ENCODE data around the gene GZMH. TPM values are rescaled to one million over a fixed set of nuclear protein-coding genes. Genes with fewer than 3 reads are reported as not detected.

Gene GZMH
- total and polyA plus RNA-seq, 2 donors (not counting 1 experiment from before 2014, with no cell fraction given): 0.75 TPM; not detected in 1

DNA sequence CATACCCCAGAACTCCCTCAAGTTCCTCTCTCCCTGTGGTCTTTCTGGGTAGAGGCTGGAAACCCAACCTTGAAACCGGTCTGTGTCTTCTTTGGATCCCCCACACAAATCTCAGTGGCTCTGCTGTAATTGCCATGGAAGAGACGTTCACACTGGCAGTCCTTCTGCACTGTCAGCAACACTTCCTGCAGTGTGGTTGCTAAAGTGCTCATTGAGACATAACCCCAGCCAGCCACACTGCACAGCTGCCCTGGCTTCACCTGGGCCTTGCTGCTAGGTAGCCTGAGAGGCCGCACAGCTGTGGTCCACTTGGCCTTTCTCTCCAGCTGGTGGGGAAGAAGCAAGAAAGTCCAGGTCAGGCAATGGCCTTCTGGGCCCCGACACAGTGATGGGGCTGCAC is 2.4 kb downstream of the GZMH start:
- peak; percentile 13 for DNase-seq
- Histone ChIP-seq H3K4me3 (ENCODE audit: control extremely low read depth in 1 of 5, extremely low read depth in 1 of 5, insufficient read depth in 1 of 5, low read depth in 2 of 5, low read length in 4 of 5) (no peak overlapping the region), H3K36me3 (replicated peaks in 1 of 2; ENCODE audit: control extremely low read depth in 1 of 2, control insufficient read depth in 1 of 2, extremely low read depth in 1 of 2, insufficient read depth in 2 of 2, low read length in 1 of 2) (no peaks in the 10 kb centered on the region), H3K27ac (ENCODE audit: low read length in 2 of 2) (no peak overlapping the region), H3K27me3 (replicated peaks in 1 of 4; ENCODE audit: control extremely low read depth in 1 of 4, control insufficient read depth in 3 of 4, insufficient read depth in 4 of 4, low read length in 3 of 4) (no peaks in the 10 kb centered on the region), H4K20me1 (ENCODE audit: control insufficient read depth, insufficient read depth, low read length, poor library complexity, severe bottlenecking) (no peaks in the 10 kb centered on the region), H2AFZ (ENCODE audit: insufficient read depth, low read depth, low read length, poor library complexity, severe bottlenecking) (peak overlapping the region; percentile 50), H3K4me2 (replicated peaks; ENCODE audit: low read depth, low read length, poor library complexity, severe bottlenecking) (peak overlapping the region; percentile 1), H3K79me2 (ENCODE audit: control insufficient read depth, insufficient read depth, low read length) (no peaks in the 10 kb centered on the region), H3K9me3 (ENCODE audit: control extremely low read depth in 1 of 3, control insufficient read depth in 2 of 3, insufficient read depth in 1 of 3, low read length in 2 of 3) (peaks cover 0 to 3% (median 0%) of the 10 kb centered on the region in 3 donors), H3K9ac (ENCODE audit: low read length) (peak overlapping the region; percentile 12), H3K4me1 (ENCODE audit: control insufficient read depth in 2 of 2, insufficient read depth in 2 of 2, low read length in 2 of 2) (peaks cover 25 to 27% of the 10 kb centered on the region in 2 donors)
- H3K4me1 Mint-ChIP-seq: peaks cover 36% of the 10 kb centered on the region
- TF ChIP-seq CTCF (IDR thresholded peaks at IDR 0.05) (no peak), EZH2 (IDR thresholded peaks at IDR 0.05; ENCODE audit: borderline replicate concordance, insufficient read depth, low read depth, low read length, poor library complexity, severe bottlenecking) (no peak)
- ATAC-seq (ENCODE audit: low read depth): no peak
- H3K27me3 Mint-ChIP-seq: peaks cover 6% of the 10 kb centered on the region
- ChIA-PET CTCF (interaction anchor here (1.0 to 7.6 kb wide), 8 partner anchors 11 to 103 kb away, joined by 3 to 74 read pairs (median 8); no protein-coding TSS in a partner anchor), POLR2A (no interaction called here)
- no peak overlapping the region for H3K4me3 Mint-ChIP-seq
- H3K27ac Mint-ChIP-seq: peak overlapping the region; percentile 73
- no peaks in the 10 kb centered on the region for H3K9me3 Mint-ChIP-seq (ENCODE audit: insufficient read depth)
- 43% methylated on average over 3 of the region's 4 CpGs for WGBS (ENCODE audit: insufficient coverage)
- intact Hi-C loops (cut with micrococcal nuclease): no loop called here

DNA sequence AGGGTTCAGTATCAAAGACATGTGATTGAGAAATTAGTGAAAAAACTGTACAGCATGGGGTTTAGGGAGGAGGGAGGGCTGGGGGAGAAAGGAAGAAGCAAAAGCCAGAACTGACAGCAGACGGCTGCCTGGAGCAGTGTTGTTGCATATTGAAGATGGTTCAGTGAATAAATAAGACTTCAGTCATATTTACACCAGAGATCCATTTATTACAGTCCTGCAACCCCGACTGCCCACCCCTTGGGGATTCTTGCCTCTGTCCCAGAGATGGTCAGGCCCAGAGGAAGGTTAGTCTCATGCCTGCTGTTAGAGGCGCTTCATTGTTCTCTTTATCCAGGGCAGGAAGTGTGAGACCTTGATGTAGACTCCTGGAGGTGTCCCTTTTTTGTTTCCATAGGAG is 3.2 kb downstream of the GZMH start:
- no peaks in the 10 kb centered on the region for H3K27me3 ChIP-seq (replicated peaks in 1 of 4; ENCODE audit: control extremely low read depth in 1 of 4, control insufficient read depth in 3 of 4, insufficient read depth in 4 of 4, low read length in 3 of 4)
- ATAC-seq (ENCODE audit: low read depth) (no peak), DNase-seq (no peak)
- Mint-ChIP-seq H3K27me3 (peaks cover 10% of the 10 kb centered on the region), H3K9me3 (ENCODE audit: insufficient read depth) (no peaks in the 10 kb centered on the region), H3K4me1 (peaks cover 36% of the 10 kb centered on the region), H3K4me3 (no peak overlapping the region), H3K27ac (no peak overlapping the region)
- no peak overlapping the region for H3K4me3 ChIP-seq (ENCODE audit: control extremely low read depth in 1 of 5, extremely low read depth in 1 of 5, insufficient read depth in 1 of 5, low read depth in 2 of 5, low read length in 4 of 5)
- H3K36me3 ChIP-seq (replicated peaks in 1 of 2; ENCODE audit: control extremely low read depth in 1 of 2, control insufficient read depth in 1 of 2, extremely low read depth in 1 of 2, insufficient read depth in 2 of 2, low read length in 1 of 2): no peaks in the 10 kb centered on the region
- WGBS (ENCODE audit: insufficient coverage): 80% methylated on average over 1 of the region's 3 CpGs
- H4K20me1 ChIP-seq (ENCODE audit: control insufficient read depth, insufficient read depth, low read length, poor library complexity, severe bottlenecking): no peaks in the 10 kb centered on the region
- peaks cover 25 to 27% of the 10 kb centered on the region in 2 donors for H3K4me1 ChIP-seq (ENCODE audit: control insufficient read depth in 2 of 2, insufficient read depth in 2 of 2, low read length in 2 of 2)
- H3K4me2 ChIP-seq (replicated peaks; ENCODE audit: low read depth, low read length, poor library complexity, severe bottlenecking): no peak overlapping the region
- H2AFZ ChIP-seq (ENCODE audit: insufficient read depth, low read depth, low read length, poor library complexity, severe bottlenecking): no peak overlapping the region
- no peak overlapping the region for H3K9ac ChIP-seq (ENCODE audit: low read length)
- no peak for TF ChIP-seq EZH2 (IDR thresholded peaks at IDR 0.05; ENCODE audit: borderline replicate concordance, insufficient read depth, low read depth, low read length, poor library complexity, severe bottlenecking)
- TF ChIP-seq CTCF (IDR thresholded peaks at IDR 0.05): no peak
- no peaks in the 10 kb centered on the region for H3K79me2 ChIP-seq (ENCODE audit: control insufficient read depth, insufficient read depth, low read length)
- no peak overlapping the region for H3K27ac ChIP-seq (ENCODE audit: low read length in 2 of 2)
- POLR2A ChIA-PET: no interaction called here
- peaks cover 0 to 4% (median 0%) of the 10 kb centered on the region in 3 donors for H3K9me3 ChIP-seq (ENCODE audit: control extremely low read depth in 1 of 3, control insufficient read depth in 2 of 3, insufficient read depth in 1 of 3, low read length in 2 of 3)
- CTCF ChIA-PET: interaction anchor here (0.7 to 7.6 kb wide), 20 partner anchors 8 to 526 kb away, joined by 3 to 74 read pairs (median 4); no protein-coding TSS in a partner anchor
- intact Hi-C loops (cut with micrococcal nuclease): no loop called here
